OCI-LY7 (cell line): Measurements from ENCODE around the gene HAX1. TPM values are rescaled to one million over a fixed set of nuclear protein-coding genes. Genes with fewer than 3 reads are reported as not detected.

Experiments used
- BruUV-seq: library from RNA; stranded (reverse); fragments of 400-500 nt; replicated peaks from 2 replicates; lab custom pipeline; 2021; lab: Mats Ljungman, UMichigan
- CTCF ChIA-PET: fragments of 300-600 bp; sonication (Branson Sonifier 250); formaldehyde crosslinking; loops from one replicate; lab custom pipeline; 2022; ENCODE audit warnings: antibody characterized with exemption; ENCODE audit not compliant: unreplicated experiment; lab: Charles Lee
- POLR2A ChIA-PET: fragments of 300-600 bp; sonication (Branson Sonifier 250); formaldehyde crosslinking; loops from one replicate; lab custom pipeline; 2022; ENCODE audit warnings: antibody characterized with exemption; lab: Charles Lee
- DNase-seq: peaks from one replicate; pipeline ENCODE4 v3.0.0-alpha.2; 2015; ENCODE audit warnings: low spot score
- H2AFZ ChIP-seq: fragments of 200-600 bp; sonication (generic), shearing (Covaris generic); 2 replicates; pipeline ENCODE4 v1.6.1; 2014; ENCODE audit warnings: mild to moderate bottlenecking, antibody characterized with exemption, low read length, moderate library complexity
- H3K27ac ChIP-seq: fragments of 200-600 bp; sonication (generic); 2 replicates; pipeline ENCODE4 v1.5.1; 2014; ENCODE audit warnings: mixed run types, low read depth, mild to moderate bottlenecking, moderate library complexity, low read length, inconsistent platforms; ENCODE audit not compliant: poor library complexity, severe bottlenecking
- H3K36me3 ChIP-seq: fragments of 200-600 bp; sonication (generic); 2 replicates; pipeline ENCODE4 v1.6.1; 2014; ENCODE audit warnings: mild to moderate bottlenecking, antibody characterized with exemption, low read length, moderate library complexity, mixed read lengths; ENCODE audit not compliant: insufficient read depth
- H3K4me1 ChIP-seq: fragments of 200-600 bp; sonication (generic); 2 replicates; pipeline ENCODE4 v1.5.1; 2014; ENCODE audit warnings: mild to moderate bottlenecking, low read length; ENCODE audit not compliant: insufficient read depth, poor library complexity, severe bottlenecking
- H3K4me2 ChIP-seq: fragments of 200-600 bp; sonication (generic); 2 replicates; pipeline ENCODE4 v1.6.1; 2014; ENCODE audit warnings: mild to moderate bottlenecking, low read length
- H3K4me3 ChIP-seq: fragments of 200-600 bp; sonication (generic); 2 replicates; pipeline ENCODE4 v1.5.1; 2014; ENCODE audit warnings: mild to moderate bottlenecking, low read depth, low read length; ENCODE audit not compliant: poor library complexity, severe bottlenecking
- H3K79me2 ChIP-seq: fragments of 200-600 bp; sonication (generic); 2 replicates; pipeline ENCODE4 v1.6.1; 2016; ENCODE audit warnings: low read depth, mild to moderate bottlenecking, low read length, moderate library complexity, mixed read lengths; ENCODE audit not compliant: insufficient read depth
- H3K9me2 ChIP-seq: fragments of 200-600 bp; sonication (generic); 2 replicates; pipeline ENCODE4 v1.6.1; 2016; ENCODE audit warnings: mild to moderate bottlenecking, low read length, mixed read lengths; ENCODE audit not compliant: insufficient read depth
- H3K9me3 ChIP-seq: fragments of 200-600 bp; sonication (generic); 2 replicates; pipeline ENCODE4 v1.6.1; 2014; ENCODE audit warnings: mild to moderate bottlenecking, mixed run types, low read length, mixed read lengths
- H4K20me1 ChIP-seq: fragments of 200-600 bp; sonication (generic); 2 replicates; pipeline ENCODE4 v1.6.1; 2014; ENCODE audit warnings: mild to moderate bottlenecking, antibody characterized with exemption, low read length, moderate library complexity, mixed read lengths; ENCODE audit not compliant: insufficient read depth
- CTCF ChIP-seq: fragments of 200-600 bp; sonication (generic); conservative IDR thresholded peaks from 2 replicates; pipeline ENCODE4 v1.5.1; 2014; ENCODE audit warnings: mild to moderate bottlenecking, antibody characterized with exemption, low read length, moderate library complexity, mixed read lengths
- EZH2phosphoT487 ChIP-seq: fragments of 200-600 bp; sonication (generic); IDR thresholded peaks from 2 replicates; pipeline ENCODE4 v1.6.1; 2018; ENCODE audit warnings: low read depth, borderline replicate concordance, mild to moderate bottlenecking, mixed run types, antibody characterized with exemption, low read length, moderate library complexity, mixed read lengths
- intact Hi-C: fragments of 100-400 bp; cut with micrococcal nuclease; formaldehyde crosslinking; loops from one replicate; pipeline ENCODE4 v1.10.0; 2022; ENCODE audit not compliant: unreplicated experiment
- total RNA-seq, 2 experiments: library from RNA; depleted of rRNA in 1 of 2; stranded (reverse); fragments of >200 nt in 1 of 2; shearing (Covaris generic) in 1 of 2; gene quantifications; 2 replicates each; pipeline ENCODE4 v1.2.3, GENCODE V29; 2014 to 2022

The HAX1 gene
- total RNA-seq, 2 experiments from 2014 or later: 170 to 196 TPM

DNA sequence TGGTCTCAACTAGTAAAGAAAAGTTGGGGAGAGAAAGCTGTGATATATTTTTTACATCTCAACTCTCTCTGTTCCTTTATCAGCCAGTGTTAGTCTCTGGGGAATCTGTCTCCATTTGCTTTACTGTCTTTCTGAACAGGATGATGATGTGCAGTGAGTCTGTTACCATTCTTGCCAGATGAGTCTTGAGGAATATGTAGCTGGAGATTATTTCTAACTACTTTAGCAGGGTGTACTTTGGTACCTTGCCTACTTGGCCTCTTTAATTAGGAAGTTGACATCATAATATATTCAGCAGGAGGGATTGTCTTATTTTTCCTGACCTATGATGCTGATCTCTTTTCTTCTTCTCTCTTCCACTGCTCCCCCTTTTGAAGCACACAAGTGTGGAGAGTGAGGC lies 15.7 kb upstream of the HAX1 start:
- Histone ChIP-seq H3K27ac (no peak overlapping the region), H3K9me2 (no peaks in the 10 kb centered on the region), H3K4me3 (no peak overlapping the region), H3K9me3 (no peaks in the 10 kb centered on the region), H2AFZ (no peak overlapping the region), H3K4me2 (no peak overlapping the region), H3K36me3 (peaks cover 100% of the 10 kb centered on the region), H3K79me2 (no peaks in the 10 kb centered on the region), H4K20me1 (no peaks in the 10 kb centered on the region; the same call in 1 of the 2 replicates), H3K4me1 (no peaks in the 10 kb centered on the region)
- intact Hi-C loops: no loop called here
- no peak for DNase-seq
- POLR2A ChIA-PET: no interaction called here
- TF ChIP-seq CTCF: no peak
- no peak for TF ChIP-seq EZH2phosphoT487
- no TSS peak for BruUV-seq
- CTCF ChIA-PET: no interaction called here

DNA sequence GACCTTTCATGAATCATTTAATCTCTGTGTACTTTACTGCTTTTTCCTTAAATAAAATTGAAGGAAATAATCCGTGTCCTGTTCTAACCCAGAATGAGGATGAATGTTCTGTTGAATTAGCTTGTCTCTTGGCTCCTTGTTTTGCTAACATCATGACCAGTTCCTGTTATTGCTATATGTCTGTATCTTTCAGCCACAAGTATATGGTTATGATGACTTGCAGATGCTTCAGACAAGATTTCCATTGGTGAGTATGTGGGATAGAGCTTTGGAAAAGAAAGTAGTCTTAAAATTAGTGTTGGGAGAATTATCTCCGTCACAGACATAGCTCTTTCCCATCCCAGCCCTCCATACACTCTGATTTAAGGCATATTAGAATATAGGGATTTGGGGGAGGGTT lies 13.6 kb upstream of the HAX1 start:
- H3K4me2 ChIP-seq: no peak overlapping the region
- no peaks in the 10 kb centered on the region for H3K9me3 ChIP-seq
- H3K79me2 ChIP-seq: no peaks in the 10 kb centered on the region
- no peak overlapping the region for H3K4me3 ChIP-seq
- H2AFZ ChIP-seq: no peak overlapping the region
- peaks cover 4% of the 10 kb centered on the region; the same call in 1 of the 2 replicates for H4K20me1 ChIP-seq
- peaks cover 100% of the 10 kb centered on the region for H3K36me3 ChIP-seq
- no peak overlapping the region for H3K27ac ChIP-seq
- intact Hi-C loops: no loop called here
- ChIA-PET CTCF (no interaction called here), POLR2A (interaction anchor here (0.6 to 1.2 kb wide), 4 partner anchors 13 to 403 kb away, joined by 3 read pairs; no protein-coding TSS in a partner anchor)
- TF ChIP-seq EZH2phosphoT487: no peak
- no peak for TF ChIP-seq CTCF
- H3K4me1 ChIP-seq: no peaks in the 10 kb centered on the region
- no peaks in the 10 kb centered on the region for H3K9me2 ChIP-seq
- no peak for DNase-seq
- no TSS peak for BruUV-seq

DNA sequence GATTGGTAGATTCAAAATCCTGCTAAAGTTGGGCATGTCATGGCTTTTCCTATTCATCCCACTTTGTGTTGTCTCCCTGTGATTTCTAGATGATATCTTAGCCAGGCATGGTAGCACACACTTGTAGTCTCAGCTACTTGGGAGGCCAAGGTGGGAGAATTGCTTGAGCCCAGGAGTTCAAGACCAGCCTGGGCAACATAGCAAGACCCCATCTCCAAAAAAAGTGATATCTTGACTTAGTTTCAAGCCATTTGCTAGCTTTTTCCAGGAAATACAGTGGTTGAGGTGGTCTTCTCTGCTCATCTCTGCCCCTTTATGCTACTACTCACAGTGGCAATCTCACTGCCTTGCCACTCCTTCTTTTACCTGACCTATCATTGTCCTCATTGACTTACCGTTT lies 12.3 kb upstream of the HAX1 start:
- ChIA-PET CTCF (no interaction called here), POLR2A (no interaction called here)
- intact Hi-C loops: no loop called here
- Histone ChIP-seq H3K4me1 (no peaks in the 10 kb centered on the region), H4K20me1 (peaks cover 7% of the 10 kb centered on the region; the same call in 1 of the 2 replicates), H3K9me3 (no peaks in the 10 kb centered on the region), H3K9me2 (no peaks in the 10 kb centered on the region), H3K36me3 (peaks cover 100% of the 10 kb centered on the region), H3K79me2 (no peaks in the 10 kb centered on the region), H3K27ac (no peak overlapping the region), H3K4me2 (no peak overlapping the region), H3K4me3 (no peak overlapping the region), H2AFZ (no peak overlapping the region)
- DNase-seq: no peak
- TF ChIP-seq EZH2phosphoT487: no peak
- no peak for TF ChIP-seq CTCF
- BruUV-seq: no TSS peak
